Activated CD4-positive, CD25-positive, alpha-beta regulatory T cell treated with anti-CD3 and anti-CD28 coated beads, Interleukin-2, amount 50 U/mL, for 72 hours (primary cell): ENCODE results near the gene NRIP3.

ENCODE experiments used
- DNase-seq: peaks from one replicate; pipeline ENCODE4 v3.0.0; 2021

The NRIP3 gene

DNA sequence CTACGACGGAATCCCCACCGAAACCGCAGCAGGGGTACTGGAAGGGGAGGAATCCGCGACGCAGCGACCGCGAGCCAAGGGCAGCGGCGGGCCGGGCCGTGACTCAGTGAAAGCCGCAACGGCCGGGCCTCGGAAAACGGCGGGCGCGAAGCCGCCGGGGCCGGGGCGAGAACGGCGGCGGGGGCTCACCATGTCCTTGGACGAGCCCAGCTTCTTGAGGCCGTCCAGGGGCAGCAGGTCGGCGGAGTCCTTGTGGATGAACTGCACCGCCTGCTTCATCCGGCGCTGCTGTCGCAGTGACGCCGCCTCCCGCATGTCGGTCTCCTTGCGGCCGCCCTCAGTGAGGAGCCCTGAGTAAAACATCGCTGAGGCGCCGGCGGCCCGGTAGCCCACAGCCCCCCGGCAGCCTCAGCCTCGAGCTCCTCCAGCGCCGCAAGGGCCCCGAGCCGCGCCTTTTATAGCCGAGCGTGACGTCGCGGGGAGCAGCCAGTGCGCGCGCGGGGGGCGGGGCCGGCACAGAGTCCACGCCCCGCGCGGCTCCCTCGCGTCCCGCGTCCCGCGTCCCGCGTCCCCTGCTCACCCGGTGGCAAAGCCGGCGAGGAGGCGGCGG is at the start of gene NRIP3:
NRIP3 (minus strand) TSS at position 429 of the 610 bp plus-strand sequence; CDS start at position 363, 66 bp downstream.
- DNase-seq: peak; percentile 63

DNA sequence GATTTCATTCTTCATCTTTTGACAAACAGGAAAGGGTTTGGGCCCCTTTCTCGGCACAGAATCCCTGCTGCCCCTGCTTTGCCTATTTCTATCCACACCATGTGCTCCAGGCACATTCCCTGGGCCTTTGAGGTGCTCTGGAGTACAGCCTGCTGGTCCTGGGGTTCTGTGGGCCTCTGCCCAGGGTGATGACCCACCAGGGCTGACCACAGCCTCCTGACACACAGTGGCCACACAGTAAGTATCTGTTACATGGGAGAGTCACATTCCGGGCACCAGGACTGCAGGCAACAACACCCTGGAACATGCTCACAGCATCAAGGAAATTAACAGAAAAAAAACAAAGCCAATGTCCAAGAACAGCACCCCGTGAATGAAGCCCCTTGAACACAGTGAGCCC is 48.5 kb upstream of the NRIP3 start:
- no peak for DNase-seq

DNA sequence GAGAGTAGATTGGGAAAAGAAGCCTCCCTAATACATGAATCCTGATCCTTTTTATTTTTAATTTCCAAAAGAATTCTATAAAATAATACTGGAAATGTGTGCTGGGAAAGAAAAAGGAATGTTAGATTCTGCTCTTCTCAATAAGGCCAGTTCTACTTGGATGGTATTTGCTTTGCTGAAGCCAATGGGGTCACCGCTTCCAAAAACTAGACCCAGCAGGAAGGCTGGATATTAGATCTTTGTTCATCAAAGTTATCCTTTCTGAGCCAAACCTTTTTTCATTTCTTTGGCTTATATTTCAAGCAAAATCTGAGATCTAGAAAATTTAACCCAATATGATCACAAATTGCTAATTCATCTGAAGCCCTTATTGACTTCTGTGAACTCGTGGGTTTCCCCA is 46.2 kb upstream of the NRIP3 start:
- DNase-seq: no peak

- no peak for DNase-seq
Observed at GRCh38 chr11:9047964-9048523, 44.2 kb upstream of the NRIP3 start.

GRCh38 chr11:9046481-9046880 is 42.7 kb upstream of the NRIP3 start:
- DNase-seq: no peak

DNA sequence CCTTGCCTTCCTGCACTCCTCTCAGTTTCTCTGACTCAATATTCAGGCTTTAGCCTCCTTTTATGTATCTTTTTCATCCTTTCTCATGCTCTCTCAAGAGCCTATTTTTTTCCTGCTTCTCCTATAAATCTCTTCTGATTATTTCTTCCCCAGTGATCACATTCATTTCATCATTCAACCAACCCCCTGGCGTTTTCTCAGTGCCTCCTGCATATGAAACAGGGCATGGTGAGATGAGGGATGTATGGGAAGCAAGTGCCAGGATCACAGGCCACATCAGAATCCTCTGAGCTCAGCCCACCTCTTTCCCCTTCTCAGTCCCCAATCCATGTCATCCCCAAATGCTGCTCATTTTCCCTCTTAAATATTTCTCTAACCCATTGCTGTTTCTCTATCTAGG is 38.7 kb upstream of the NRIP3 start:
- DNase-seq: no peak

DNA sequence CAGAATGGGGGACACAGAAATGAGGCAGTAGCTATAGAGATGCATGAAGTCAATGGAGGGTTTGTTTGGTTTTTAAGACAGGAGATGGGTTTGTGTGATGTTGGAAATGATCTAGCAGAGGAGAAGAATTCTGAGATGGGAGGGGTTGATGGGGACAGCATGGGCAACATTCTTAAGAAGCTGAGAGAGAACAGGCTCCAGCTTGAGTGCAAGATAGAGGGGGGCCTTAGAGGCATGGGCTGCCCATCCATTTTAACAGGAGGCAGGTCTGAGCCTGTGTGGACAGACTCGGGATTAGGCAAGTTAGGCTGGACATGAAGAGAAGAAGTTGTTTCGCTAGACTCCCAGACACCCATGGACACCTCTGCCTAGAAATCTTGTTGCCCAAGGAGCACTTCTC is 37.9 kb upstream of the NRIP3 start:
- no peak for DNase-seq

- DNase-seq: no peak
Observed at GRCh38 chr11:9040410-9040809, 36.6 kb upstream of the NRIP3 start.

DNA sequence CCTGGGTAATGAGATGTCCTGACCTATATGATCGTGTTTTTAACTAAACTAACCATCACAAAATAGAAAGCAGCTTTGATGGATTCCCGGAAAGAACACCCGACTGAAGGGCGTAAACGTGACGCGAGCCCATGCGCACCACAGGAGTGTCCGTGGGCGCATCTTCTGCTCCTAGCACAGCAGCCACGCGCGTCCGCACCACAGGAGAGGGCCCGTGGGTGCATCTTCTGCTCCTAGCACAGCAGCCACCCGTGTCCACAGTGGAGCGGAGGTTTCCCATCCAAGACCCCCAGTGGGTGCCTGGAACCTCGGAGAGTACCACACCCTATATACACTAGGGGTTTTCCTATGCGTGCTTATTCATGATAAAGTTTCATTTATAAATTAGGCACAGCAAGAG is 36.1 kb upstream of the NRIP3 start:
- no peak for DNase-seq

GRCh38 chr11:9039198-9039597 is 35.4 kb upstream of the NRIP3 start:
- no peak for DNase-seq

DNA sequence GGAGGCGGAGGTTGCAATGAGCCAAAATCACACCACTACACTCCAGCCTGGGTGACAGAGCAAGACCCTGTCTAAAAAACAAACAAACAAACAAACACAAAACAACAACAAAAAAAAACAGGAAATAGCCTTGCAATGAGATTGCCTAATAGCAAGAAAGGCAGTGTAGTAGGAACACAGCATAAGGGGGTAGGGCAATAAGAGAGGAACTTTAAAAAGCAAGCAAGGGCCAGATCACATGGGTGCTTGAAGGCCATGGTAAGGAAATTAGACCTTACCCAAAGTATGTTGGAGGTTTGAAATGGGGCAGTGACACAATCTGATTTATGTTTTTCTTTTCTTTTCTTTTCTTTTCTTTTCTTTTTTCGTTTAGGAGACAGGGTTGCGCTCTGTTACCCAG is 34.7 kb upstream of the NRIP3 start:
- no peak for DNase-seq

DNA sequence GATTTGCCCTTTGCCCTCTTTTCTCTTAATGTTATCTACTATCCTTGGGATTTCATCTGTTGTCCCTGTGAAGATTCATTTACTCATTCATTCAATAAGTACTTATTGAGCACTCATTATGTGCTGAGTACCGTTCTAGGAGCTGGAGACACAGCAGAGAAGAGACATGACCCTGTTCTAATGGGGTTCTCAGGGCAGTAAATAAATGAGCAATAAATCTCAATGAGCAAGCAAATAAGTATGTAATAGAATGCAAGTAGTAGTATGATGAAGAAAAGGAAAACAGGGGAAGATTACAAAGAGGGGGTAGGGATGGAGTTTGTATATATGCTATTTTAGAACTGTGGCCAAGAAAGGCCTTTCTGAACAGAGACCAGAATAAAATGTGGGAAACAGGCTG is 34.2 kb upstream of the NRIP3 start:
- no peak for DNase-seq

DNA sequence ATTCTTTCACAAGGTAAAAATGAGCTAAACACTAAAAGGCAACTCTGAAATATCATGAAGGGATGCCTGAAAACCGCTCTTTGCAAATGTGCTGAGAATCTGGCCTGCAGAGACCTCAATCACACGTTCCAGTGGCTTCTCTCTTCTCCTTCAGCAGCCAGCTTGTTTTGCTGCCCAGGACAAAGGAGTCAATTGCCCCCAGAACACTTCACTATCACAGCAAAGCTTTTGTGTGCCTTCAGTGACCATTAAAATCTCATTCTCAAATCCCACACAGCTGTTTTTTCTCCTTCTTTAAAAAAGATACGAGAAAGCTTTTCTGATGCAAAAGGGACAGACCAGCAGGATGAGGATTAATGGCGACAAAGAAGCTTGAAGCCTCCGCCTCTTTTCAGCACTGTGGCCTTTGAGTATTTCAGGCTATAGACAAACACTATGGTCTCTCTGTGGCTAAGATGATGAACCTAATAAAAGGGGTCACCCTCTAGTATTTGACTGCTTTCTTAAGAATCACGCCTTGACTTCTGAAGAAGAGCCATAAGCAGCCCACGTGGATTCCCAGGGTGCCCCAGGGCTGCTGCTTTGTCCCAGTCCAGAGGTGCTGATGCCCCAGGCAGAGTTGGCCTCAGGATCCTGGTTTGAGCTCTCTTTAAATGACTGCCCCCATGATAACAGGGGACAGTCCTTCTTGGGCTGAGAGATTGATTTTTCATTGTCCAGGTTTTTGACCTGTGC is 33.4 kb upstream of the NRIP3 start:
- DNase-seq: no peak

- DNase-seq: no peak
Observed at GRCh38 chr11:9030601-9031000, 26.8 kb upstream of the NRIP3 start.

DNA sequence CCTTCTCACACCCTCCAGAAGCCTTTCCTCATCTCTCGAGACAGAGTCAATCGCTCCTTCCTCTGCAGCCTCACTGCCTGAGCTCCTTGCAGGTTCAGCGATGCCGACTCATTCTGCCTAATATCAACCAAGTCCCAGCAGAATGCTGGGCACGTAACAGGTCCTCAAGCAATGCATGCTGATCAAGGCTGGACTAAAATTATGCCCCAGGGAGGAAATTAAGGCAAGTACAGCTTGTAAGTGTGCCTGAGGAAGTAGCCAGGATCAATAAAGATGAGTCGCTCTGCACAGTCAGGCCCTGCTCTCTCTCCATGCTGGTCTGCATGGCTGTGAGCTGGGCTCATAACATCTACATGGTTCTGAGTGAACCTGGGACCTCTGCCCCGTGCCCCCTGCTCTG is 25.6 kb upstream of the NRIP3 start:
- no peak for DNase-seq

- DNase-seq: no peak
Observed at GRCh38 chr11:9028581-9028980, 24.8 kb upstream of the NRIP3 start.

GRCh38 chr11:9025101-9025850 is 21.5 kb upstream of the NRIP3 start:
- no peak for DNase-seq

DNA sequence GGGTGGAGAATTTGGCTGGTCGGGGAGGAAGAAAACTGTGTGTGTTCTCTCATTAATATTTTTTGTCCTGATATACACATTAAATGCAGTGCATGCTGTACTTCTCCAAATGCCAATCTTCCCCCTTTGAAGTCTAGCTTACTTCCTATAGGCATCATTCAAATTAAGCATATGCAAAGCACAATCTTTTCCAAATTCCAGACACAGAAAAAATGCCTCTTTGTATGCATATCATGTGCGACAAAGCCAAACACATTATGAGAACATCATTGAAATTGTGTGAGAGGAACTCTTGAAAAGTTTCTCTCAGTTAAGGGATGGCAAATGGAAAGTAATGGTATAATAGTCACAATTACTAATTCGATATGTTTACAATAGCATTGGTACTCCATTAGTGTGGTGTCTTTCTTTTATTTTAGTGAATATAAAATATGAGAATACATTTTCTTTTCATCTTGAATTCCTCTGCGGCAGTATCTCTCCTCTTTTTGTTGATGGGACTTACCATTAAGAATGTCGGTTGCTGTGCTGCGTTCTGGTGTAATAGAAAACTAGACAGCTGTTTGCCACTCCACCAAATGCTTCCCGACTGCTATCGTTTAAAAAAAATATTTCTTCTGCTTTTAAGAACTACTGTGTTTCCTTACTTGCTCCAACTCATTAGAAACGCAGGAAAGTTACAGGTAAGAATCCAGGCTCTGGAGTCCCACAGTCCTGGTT is 19.3 kb upstream of the NRIP3 start:
- no peak for DNase-seq

DNA sequence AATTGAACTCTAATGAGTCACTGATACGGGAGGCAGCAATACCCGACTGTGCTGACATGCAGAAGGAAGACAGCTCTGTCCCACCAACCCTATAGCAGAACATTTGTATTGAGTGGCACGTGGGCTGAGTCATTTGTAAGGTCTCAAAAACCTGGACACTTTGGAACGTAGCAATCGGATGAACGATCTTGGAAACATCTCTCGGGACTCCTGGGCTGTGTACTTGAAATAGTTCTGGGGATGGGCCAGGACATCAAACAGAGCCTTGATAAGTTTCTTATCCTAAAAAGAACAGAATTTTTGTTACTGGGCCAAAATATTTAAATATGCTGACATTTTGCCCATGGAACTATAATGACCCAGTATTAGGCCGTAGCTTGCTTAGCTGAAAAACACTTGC is 17.1 kb upstream of the NRIP3 start:
- DNase-seq: no peak

DNA sequence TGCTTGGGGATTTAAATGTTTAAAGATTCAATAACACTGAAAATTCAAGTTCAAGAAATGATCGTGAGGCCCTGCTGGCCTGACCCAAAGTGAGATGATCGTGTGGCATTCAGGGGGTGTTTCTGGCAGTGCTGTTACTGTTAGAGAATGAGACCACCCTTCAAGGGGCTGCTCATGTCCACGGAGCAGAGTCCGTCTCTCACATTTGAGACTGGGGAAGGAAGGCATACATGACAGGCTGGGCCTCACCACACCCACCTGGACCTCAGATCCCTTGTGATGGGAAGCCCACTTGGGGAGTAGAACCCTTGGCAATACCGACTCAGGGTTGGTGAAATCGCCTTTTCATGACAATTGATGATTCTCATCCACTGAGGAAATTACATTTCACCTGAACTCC is 16.1 kb upstream of the NRIP3 start:
- no peak for DNase-seq

GRCh38 chr11:9017773-9018172 is 14.0 kb upstream of the NRIP3 start:
- DNase-seq: no peak

- no peak for DNase-seq
Observed at GRCh38 chr11:9016916-9017642, 13.3 kb upstream of the NRIP3 start.
